GM23248 (cell line): ENCODE data around the gene AGAP1.

Experiments used
- EZH2 ChIP-seq: fragments of 200-600 bp; sonication (generic); IDR thresholded peaks from 2 replicates; pipeline ENCODE4 v1.6.1; 2018; ENCODE audit warnings: antibody characterized with exemption, mild to moderate bottlenecking; ENCODE audit not compliant: insufficient read depth, poor library complexity, severe bottlenecking
- EZH2phosphoT487 ChIP-seq: fragments of 200-600 bp; sonication (generic); IDR thresholded peaks from 2 replicates; pipeline ENCODE4 v1.6.1; 2018; ENCODE audit warnings: antibody characterized with exemption, moderate library complexity, mild to moderate bottlenecking, low read depth; ENCODE audit not compliant: insufficient read depth

DNA sequence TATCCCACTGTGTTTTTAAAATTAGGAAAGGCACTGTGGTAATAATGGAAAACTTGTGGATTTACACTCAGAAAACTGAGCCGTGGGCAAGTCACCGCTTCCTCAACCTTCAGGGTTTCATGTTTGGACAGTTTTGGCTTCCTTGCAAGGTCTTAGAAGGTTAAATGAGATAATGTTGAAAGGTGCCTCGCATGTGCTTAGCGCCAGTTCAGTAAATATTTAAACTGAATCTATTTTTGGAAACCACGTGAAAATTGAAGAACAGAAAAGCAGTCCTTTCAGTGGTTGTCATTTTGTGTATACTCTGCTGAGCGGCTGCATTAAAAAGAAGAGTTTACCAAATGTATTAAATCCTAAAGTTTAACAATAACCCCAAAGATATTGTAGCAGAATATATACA lies 15.2 kb upstream of the AGAP1 start:
- TF ChIP-seq EZH2phosphoT487 (no peak), EZH2 (no peak)
